NCI-H1105 (cell line): ENCODE data around the gene TEX53.

Experiments used
- DNase-seq: peaks from one replicate; lab custom pipeline; 2025; lab: John Stamatoyannopoulos, UW

TEX53 gene

GRCh38 chr9:114657705-114658104 lies at the start of gene TEX53:
TSS of gene TEX53 (minus strand) at chr9:114657805. CDS start at chr9:114657774, 31 bp downstream.
- no peak for DNase-seq

DNA sequence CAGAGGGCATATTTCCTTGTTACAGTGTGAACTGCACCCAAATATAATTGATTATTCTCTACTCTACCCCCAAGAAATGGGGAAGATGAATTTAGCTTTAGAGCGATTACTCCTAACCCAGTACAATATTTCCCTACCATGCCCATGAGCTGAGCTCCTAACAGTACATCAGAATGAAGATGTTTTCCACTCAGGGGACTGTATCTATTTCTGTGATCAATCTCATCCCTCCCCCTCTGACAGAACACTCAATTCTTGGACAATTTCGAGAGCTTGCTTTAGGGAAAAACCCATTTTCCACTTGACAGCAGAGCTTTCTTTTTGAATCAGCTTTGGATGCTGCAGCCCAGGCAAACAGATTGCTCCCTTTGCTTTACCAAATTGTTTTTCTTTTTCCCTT lies 49.1 kb upstream of the TEX53 start:
- no peak for DNase-seq

DNA sequence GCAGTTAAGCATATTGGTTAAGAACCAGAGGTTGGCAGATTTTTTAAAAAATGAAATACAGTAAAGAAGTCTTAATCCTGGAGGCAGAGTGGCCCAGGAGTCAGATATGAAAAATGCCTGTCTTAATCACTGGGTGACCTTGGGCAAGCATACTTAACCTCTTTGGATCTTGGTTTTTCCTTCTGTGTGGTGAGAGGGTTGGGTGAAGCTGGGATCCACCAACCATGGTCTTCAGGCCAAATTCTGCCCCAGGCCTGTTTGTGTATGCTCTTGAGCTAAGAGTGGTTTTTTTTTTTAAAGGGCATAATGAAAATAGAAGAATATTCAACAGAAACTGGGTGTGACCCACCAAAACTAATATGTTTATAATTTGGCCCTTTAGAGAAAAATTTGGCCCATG lies 44.4 kb upstream of the TEX53 start:
- DNase-seq: no peak

DNA sequence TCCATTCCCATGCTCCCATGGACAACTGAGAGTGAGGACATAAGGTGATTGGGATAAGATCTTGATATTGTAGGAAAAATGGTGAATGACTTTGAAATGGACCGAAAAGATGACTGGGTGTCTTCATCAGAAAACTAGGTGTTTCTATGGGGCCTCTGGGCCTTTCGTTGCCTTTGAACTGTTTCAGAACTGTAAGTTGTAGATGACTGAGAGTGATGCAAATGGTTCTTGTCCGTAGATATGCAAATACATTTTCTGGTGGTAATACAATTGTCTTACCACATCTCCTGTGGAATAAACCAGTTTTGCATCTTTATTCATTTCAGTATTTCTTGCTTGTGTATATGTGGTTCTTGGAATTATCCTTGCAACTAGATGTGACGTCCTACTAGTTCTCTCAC lies 40.3 kb upstream of the TEX53 start:
- no peak for DNase-seq

- DNase-seq: no peak
Observed at GRCh38 chr9:114696814-114697544, 39.4 kb upstream of the TEX53 start.

DNA sequence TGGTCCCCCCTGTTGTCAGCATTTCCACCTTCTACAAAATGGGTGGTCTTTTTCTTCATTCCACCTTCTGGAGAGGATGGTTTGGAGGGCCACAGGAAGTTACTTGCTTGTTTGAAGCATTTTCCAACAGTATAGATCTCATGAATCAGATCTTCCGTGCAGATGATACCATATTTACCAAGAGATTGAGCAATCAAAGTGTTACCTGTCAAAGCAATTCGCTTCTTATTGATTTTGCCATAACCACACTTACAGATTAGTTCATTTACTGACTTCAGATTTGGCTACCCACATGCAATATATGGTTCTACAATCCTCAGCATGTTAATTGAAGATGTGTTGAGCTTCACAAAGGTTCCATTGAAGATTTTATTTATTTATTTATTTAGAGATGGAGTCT lies 38.3 kb upstream of the TEX53 start:
- DNase-seq: no peak

GRCh38 chr9:114694719-114695269 lies 37.2 kb upstream of the TEX53 start:
- no peak for DNase-seq

- no peak for DNase-seq
Observed at GRCh38 chr9:114694146-114694545, 36.5 kb upstream of the TEX53 start.

GRCh38 chr9:114693248-114693855 lies 35.7 kb upstream of the TEX53 start:
- no peak for DNase-seq

DNA sequence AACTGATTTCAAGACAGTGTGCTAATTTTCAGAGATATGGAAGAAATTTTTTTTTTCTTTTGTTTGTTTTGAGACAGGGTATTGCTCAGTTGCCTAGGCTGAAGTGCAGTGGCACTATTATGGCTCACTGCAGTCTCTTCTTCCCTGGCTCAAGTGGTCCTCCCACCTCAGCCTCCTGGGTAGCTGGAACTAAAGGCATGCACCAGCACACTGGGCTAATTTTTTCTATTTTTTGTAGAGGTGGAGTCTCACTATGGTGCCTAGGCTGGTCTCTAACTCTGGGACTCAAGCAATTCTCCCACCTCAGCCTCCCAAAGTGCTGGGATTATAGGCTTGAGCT lies 34.3 kb upstream of the TEX53 start:
- no peak for DNase-seq

- no peak for DNase-seq
Observed at GRCh38 chr9:114691046-114691955, 33.7 kb upstream of the TEX53 start.

DNA sequence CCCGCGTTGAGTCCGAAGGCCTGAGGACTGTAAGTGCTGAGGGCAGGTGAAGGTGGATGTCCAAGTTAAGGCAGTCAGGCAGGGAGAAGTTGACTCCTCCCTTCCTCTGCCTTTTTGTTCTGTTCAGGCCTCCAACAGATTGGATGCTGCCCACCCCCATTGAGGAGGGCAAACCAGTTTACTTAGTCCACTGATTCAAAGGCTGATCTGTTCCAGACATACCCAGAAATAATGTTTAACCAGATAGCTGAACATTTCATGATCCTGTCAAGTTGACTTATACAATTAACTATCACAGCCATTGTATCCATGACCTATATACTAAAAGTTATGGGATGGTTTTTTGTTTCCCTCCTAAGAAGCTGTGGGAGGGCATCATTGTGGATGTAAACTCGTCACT lies 32.7 kb upstream of the TEX53 start:
- no peak for DNase-seq

DNA sequence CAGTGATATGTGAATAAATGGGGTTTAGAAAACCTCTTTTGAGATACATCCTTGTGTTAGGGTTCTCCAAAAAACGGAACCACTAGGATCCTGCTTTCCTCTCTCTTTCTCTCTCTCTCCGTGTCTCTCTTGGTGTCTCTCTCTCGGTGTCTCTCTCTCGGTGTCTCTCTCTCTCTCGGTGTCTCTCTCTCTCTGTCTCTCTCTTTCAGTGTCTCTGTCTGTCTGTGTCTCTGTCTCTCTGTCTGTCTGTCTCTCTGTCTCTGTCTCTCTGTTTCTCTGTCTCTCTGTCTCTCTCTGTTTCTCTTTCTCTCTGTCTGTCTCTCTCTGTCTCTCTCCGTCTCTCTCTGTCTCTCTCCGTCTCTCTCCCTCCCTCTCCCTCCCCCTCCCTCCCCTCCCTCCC lies 32.2 kb upstream of the TEX53 start:
- no peak for DNase-seq

- DNase-seq: no peak
Observed at GRCh38 chr9:114688909-114689610, 31.5 kb upstream of the TEX53 start.

GRCh38 chr9:114688379-114688778 lies 30.8 kb upstream of the TEX53 start:
- no peak for DNase-seq

- DNase-seq: no peak
Observed at GRCh38 chr9:114687034-114687433, 29.4 kb upstream of the TEX53 start.

DNA sequence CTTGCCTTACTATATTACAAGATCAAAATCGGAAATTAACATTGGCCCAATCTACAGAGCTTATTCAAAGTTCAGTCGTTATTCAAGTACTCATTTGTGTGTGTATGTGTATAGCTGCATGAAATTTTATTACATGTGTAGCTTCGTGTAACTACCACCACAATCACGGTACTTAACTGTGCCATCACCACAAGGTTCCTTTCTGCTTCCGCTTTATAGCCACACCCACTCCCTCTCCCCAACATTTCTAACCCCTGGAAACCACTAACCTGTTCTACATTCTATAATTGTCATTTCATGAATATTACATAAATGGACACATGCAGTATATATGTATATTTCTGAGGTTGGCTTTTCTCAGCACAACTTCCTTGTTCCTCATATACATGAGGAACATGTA lies 28.3 kb upstream of the TEX53 start:
- DNase-seq: no peak

GRCh38 chr9:114684036-114684435 lies 26.4 kb upstream of the TEX53 start:
- no peak for DNase-seq

DNA sequence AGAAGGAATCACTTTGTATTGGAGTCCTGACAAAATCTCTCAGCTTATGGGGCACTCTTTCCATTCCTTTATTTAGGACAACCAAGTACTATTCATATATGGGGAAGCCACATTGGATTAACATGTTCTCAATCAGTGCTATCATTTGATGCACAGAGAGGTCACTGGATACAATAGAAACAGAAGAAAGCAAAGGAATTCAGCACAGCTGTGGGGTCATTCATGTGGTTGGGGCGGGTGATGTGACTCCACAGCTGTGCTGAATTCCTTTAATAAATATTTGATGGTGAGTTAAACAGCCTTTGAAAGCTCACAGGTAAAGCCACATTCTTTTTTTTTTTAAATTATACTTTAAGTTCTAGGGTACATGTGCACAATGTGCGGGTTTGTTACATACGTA lies 25.2 kb upstream of the TEX53 start:
- no peak for DNase-seq

- DNase-seq: peak; percentile 16
Observed at GRCh38 chr9:114681594-114682332, 24.2 kb upstream of the TEX53 start, which contains the start of gene TEX48. TSS of gene TEX48 (minus strand) at chr9:114682192. CDS start at chr9:114671723, 10,469 bp downstream.
